Measurements from ENCODE around the gene RELN.

RELN gene

GRCh38 chr7:103777440-103777839 is 212.0 kb downstream of the RELN start:
- no peak for DNase-seq

- no peak for DNase-seq
Observed at GRCh38 chr7:103773726-103774125, 215.7 kb downstream of the RELN start.

DNA sequence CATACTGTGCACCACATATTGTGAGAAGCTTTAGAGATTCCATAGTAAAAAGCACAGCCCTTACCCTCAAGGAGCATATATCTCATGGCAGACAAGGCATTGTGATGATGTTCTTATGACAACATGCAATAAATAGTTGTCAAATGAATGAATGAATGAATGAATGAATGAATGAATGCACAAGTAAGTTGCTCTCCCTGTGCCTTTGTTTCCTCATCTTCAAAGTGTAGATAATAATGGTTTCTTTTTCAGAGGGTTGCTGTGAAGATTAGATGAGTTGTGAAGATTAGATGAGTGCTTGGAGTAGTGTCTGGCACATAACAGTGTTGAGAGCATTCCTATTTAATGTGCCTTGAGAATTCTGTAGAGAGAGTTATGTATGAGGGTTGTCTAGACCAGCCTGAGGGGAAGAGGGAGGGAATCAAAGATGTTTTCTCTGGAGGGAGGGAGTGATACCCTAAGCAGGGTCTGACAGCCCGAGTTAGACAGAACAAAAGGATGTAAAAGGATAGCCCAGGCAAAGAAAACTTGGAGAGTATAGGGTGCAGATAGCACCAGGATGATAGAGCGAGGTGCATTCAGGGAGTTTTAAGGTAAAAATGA is 217.2 kb downstream of the RELN start:
- no peak for DNase-seq

DNA sequence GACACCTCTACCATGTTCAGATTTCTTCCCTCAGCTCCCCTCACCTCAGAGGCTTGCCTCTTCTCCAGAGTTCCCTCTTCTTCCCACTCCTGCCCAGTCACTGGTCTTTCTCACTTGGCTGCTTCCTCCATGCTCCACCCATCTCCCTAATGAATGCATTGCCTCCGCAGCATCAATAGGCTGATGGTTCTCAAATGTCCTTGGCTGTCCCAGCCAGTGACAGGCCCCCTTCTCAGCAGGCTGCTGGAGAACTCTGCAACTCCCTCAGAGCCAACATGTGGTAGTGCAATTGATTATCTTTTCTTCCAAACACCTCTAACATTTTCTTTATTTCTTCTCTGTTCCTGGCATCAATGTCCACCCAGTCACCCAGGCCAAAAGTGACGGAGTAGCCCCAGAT is 218.2 kb downstream of the RELN start:
- no peak for DNase-seq

- DNase-seq, result no peak
Observed at GRCh38 chr7:103766660-103767059, 222.8 kb downstream of the RELN start.

GRCh38 chr7:103765901-103766300 is 223.6 kb downstream of the RELN start:
- DNase-seq, result no peak

DNA sequence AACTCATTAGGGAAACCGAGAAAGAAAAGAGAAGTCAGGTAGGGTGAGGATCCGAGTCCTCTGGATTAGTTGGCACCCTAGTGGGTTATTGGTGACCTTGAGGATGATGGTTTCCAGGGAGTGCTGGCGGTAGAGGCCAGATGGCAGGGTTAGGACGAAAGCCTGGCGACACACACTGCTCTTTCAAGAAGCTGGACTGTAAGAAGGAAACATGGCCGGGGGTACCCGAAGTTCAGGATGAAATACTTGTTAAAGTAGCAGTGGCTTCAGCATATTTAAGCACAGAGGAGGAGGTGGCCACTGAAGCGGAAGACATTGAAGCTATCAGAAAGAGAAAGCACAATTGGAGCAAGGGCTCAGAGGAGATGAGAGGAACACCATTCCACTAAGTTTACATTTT is 224.6 kb downstream of the RELN start:
- DNase-seq, result no peak

- DNase-seq, result no peak
Observed at GRCh38 chr7:103762877-103763276, 226.6 kb downstream of the RELN start.

- DNase-seq, result no peak
Observed at GRCh38 chr7:103762065-103762760, 227.2 kb downstream of the RELN start.

GRCh38 chr7:103752995-103753394 is 236.5 kb downstream of the RELN start:
- DNase-seq, result no peak

- no peak for DNase-seq
Observed at GRCh38 chr7:103751311-103751880, 238.1 kb downstream of the RELN start.

DNA sequence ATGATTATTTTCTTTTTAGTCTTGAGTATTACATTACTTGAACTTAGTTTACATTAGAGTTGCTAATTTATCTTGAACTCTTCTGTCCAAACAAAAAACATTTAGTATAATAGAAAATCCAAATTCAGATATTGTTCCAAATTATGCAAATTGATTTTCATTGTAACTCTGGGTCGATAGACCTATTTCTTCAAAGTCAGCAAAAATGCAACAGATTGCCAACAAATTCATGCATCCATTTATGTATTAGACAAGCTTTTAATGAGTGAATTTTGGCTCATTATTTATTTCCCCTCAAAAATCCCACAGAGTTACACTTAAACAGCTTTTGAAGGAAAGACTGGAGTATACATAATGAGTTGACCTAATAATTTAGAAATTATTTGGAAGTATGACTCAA is 240.8 kb downstream of the RELN start:
- no peak for DNase-seq

- no peak for DNase-seq
Observed at GRCh38 chr7:103735377-103735776, 254.1 kb downstream of the RELN start.

DNA sequence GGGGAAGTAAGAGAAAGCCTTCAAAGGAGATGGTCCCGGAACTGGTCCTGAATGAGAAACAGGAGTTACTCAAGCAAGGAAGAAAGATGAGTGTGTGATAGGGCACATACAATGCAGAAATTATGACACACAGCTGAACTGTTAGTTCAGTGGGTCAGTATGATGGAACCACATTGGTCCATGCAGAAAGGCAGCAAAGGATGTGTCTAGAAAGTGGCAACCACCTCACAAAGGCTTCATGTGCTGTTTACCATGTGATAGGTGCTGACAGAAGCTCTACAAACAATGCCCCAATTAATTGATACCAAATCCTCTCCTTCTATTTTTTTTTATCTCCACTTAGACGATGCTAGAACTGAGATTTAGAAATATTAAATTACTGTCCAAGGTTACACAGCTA is 258.3 kb downstream of the RELN start:
- DNase-seq, result no peak

- no peak for DNase-seq
Observed at GRCh38 chr7:103729026-103729425, 260.4 kb downstream of the RELN start.

DNA sequence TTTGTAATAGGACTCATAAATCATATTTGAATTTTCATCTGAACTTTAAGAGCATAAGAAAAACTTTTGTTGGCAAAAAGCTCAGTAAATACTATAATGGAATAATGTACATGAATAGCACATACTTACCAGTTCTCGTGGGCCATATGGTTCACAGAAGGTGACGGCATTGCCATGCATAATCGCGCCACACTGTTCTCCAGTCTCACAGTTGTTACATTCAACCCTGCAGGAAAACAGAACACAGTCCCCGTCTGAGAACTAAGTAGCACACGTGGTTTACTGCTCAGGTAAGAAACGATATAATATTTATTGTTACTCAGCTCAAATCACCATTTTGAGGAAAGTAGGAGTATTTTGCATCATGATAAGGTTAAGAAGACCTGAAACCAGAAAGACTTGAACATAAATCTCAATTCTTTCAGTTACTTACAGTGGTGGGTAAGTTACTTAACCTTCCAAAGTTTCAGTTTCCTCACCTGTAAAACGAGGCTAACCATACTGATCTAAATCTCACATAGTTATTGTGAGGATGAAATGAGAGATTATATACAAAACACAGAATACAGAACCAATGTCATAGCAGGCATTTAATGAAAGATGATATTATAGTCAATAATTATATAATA is 261.4 kb downstream of the RELN start:
- no peak for DNase-seq

- no peak for DNase-seq
Observed at GRCh38 chr7:103719070-103719469, 270.4 kb downstream of the RELN start.

DNA sequence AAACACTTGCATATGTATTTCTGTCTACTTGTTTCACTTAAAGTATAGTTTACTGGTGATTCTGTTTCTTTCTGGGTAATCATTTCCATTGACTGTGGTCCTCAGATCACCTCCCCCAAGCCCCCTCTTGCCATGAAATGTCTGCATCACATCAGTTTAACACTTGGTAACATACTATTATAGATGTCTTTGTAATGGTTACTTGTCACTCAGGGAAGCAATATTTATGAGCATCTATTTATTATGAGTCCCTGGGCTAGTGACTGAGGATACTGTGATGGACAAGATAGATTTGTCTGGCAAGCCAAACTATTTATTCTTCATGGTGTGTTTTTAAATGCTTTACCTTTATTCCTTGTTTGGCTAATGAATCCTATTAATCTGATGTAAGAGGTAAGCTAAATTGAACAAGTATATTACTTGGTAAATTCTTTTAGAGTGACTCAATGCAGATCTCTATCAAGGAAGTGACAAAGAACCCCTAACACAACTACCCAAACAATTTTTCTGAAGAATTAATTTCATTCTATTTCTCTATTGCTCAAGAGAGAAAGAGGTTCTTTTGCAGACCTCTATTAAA is 270.9 kb downstream of the RELN start:
- no peak for DNase-seq

GRCh38 chr7:103717574-103717973 is 271.9 kb downstream of the RELN start:
- DNase-seq, result no peak

DNA sequence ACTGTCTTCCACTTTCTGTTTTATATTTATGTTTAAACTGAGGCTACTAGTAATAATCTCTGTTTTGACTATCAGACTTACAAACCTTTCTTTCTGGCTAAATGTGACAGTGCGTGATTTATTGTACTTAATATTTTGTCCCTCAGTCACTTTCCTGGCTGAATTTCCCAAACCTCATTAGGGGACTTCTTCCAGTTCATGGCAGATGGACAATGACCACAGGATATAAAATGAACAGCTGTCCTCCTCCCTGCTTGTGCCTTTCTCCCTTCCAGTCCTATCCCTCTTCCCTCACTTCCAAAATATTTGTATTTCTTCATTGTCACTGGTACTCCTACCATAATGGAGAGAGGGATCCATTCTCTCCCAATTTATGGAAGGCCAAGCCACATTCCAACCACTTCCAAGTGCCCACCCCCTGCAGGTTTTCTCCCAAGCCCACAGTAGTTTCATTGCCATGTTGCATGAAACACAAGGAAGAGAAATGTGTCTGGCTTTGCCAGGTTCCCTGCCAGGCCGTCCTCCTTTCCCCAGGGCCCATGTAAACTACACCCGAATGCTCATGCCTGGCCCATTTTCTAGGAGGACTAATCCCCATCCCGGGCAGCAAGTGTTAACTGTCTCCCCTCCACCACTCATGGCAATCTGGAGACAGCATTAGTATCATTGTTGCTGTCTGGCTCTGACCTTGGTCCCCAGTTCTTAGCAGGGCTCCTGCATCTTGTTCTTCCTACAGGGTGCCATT is 273.9 kb downstream of the RELN start:
- no peak for DNase-seq

DNA sequence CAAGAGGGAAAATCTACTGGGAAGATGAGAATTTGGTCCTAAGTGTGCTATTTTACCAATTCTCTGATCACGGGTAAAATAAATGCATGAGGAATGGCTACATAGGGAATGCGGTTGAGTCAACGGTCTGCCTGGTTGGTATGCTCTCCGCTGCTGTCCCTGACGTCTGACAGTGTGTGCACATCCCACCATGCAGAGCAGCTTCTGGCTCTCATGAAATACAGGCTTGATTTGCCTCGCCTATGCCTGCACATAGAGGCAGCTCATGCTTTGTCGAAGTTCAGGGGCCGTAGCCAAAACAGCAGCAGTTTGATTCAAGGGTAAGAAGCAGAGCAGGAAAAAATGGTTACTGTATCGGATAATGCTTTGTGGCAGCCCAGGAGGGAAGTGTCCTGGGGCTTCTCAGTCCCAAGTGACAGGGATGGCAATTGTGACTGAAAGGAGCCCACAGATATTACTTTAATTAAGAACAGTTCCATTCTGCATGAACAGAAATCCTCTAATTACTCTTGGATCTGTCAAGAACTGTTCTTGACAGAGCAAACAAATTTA is 275.0 kb downstream of the RELN start:
- no peak for DNase-seq

DNA sequence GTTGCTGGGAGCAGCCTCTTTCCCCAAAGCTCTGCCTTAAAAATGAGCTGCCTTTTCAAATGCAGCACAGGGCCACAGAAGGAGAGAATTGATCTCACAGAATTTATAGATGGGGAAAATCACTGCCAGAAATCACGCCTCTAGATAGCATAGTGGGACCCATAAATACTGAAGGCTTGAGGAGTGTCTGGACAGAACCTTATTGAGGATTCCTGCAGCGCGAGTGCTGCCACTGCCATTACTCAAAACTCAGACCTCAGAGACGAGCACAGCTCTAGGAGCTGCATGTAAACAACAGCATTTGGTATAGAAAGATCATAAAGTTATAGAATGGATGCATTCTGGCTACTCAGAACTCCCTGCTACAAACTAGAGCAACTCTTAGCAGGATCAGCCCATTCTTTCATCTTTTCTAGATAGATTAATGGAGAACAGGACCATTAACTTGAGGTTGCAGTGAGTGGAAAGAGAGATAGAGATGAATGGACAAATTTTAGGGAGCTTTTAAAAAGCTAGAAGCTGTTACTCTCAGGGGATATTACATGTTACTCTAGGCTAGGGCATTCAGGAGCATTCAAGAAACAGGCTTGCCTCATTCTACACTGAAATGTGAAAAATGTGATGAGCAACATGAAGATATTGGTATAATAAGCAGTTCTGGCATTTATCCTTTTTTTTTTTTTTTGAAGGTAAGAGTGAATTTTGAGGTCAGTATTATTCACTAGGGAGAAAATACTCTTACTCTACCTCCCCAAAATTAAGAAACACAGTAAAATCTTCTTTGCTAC is 276.3 kb downstream of the RELN start:
- DNase-seq, result no peak
